Stimulated activated CD4-positive, alpha-beta T cell treated with anti-CD3 and anti-CD28 coated beads, TNF-alpha, amount 100 ng/mL, for 48 hours (primary cell): ENCODE data around the gene BANK1.

Experiments used
- DNase-seq, 3 donors: peaks; one replicate each; pipeline ENCODE4 v3.0.0-alpha.2; 2020; ENCODE audit warnings: low read depth in 3 of 3

BANK1 gene

GRCh38 chr4:101956068-101956825 lies 165.7 kb downstream of the BANK1 start:
- no peak for DNase-seq

GRCh38 chr4:101958547-101958946 lies 168.0 kb downstream of the BANK1 start:
- no peak for DNase-seq

DNA sequence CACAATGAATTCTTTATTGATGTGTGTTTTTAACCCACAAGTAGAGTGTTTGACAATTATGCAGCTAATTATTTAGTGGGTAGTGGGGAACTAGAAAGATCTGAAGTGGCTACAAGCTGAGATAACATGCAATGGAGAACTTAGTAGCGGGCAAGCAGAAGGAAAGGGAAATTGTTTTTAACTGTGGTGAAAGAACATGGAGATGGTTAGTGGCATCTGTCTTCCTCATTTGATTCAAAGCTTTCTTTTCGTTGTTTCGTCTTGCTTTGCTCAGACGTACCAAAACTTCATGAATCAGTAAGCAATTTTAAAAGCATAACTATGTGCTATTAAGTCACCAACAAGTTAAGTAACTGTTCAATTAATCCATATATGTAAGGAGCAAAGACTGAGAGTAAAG lies 169.9 kb downstream of the BANK1 start:
- DNase-seq = no peak

GRCh38 chr4:101961144-101961543 lies 170.6 kb downstream of the BANK1 start:
- DNase-seq = no peak

DNA sequence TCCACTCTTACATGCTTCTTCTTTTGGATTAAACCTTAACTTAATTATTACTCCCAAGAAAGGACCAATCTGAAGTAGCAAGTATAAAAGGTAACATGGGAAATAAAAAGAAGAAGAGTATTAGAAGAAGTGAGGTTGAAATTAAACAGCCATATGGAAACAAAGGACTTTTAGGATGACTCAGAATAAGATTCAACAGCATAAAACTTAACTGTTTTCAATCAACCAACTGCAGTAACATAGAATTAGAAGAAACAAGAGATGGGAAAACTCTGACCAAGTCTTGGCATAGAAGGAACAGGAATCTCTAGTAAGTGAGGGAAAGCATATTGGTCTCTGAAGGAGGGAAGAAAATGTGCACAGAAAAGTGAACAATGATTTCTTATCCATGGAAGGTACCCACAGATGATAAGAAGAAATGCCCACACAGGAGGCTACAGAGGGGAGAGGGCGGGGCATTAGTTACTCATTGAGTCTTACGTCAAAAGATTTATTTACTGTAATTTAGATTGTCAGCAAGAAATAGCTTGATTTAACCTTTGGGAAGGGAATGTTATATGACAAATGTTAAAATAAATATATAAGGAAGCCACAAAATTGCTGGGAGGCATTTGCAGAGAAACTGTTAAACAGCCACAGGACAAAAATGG lies 177.3 kb downstream of the BANK1 start:
- no peak for DNase-seq

DNA sequence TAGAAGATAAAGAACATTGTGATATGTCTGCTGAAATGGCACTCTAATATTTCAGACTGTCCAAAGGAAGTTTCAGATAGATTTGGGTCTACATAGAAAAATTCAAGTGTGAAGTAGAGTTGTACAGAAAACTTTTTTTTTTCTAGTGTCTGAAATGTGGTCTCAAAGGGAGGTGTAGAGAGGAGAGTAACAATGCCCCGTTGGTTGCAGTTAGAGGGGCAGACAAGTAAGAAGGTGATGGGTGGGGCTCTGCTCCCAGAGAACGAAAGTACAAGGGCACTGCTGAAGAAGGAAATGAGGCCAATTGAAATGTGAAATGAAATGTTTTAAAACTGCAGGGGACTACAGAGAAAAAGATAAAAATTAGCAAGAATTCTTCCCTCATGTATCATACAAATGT lies 177.8 kb downstream of the BANK1 start:
- no peak for DNase-seq

GRCh38 chr4:101969965-101970364 lies 179.4 kb downstream of the BANK1 start:
- no peak for DNase-seq

- no peak for DNase-seq
These were observed 180.1 kb downstream of the BANK1 start for GRCh38 chr4:101970547-101971155.

DNA sequence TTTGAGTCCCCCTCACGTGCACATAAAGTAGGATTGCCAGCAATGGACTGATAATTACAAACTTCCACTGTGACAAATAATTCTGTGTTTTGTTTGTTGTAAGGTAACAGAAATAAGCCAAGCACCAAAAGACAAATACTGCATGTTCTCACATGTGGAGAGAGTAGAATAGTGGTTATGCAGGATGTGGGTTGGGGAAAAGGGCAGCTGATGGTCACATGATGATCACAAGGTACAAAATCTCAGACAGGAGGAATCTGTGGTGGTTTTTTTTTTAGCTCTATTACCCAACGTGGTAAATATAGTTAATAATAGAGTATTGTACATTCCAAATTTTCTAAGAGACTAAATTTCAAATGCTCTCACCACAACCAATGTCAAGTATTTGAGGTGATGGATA lies 182.3 kb downstream of the BANK1 start:
- DNase-seq = no peak

GRCh38 chr4:101973361-101973760 lies 182.8 kb downstream of the BANK1 start:
- DNase-seq = no peak

DNA sequence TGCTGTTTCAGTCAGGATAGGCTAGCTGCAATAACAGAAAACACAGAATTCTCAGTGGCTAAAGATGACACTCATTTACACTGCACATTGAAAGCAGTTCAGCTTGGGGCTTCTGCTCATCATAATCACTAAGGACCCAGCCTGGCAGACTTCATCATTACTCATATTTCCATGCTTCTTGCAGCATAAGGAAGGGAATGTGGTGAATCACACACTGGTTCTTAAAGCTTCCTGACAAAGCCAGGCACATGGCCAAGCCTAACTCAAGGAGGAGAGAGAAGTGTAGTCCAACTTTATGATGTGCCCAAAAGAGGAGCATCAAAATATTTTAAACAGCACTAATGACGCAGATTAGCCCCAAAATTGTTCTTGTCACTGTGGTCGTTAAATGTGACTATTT lies 186.5 kb downstream of the BANK1 start:
- DNase-seq = no peak

- DNase-seq = no peak
These were observed 191.2 kb downstream of the BANK1 start for GRCh38 chr4:101981756-101982155.

DNA sequence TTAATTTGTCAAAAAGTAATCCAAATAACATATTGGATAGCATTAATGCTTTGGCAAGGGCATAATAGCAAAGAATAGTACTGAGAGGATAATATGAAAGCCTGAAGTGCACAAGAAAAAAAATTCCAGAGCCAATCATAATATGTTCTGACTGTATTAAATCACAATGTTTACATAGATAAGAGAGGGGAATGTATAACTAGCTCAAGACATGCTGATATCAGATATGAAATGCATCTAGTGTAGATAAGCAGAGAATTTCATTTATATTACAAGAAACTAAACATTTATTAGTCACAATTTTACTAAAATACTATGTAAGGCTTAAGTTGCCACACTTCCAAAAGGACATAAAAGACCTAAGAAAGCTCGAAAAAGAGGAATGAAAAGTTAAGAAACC lies 193.3 kb downstream of the BANK1 start:
- DNase-seq = no peak

DNA sequence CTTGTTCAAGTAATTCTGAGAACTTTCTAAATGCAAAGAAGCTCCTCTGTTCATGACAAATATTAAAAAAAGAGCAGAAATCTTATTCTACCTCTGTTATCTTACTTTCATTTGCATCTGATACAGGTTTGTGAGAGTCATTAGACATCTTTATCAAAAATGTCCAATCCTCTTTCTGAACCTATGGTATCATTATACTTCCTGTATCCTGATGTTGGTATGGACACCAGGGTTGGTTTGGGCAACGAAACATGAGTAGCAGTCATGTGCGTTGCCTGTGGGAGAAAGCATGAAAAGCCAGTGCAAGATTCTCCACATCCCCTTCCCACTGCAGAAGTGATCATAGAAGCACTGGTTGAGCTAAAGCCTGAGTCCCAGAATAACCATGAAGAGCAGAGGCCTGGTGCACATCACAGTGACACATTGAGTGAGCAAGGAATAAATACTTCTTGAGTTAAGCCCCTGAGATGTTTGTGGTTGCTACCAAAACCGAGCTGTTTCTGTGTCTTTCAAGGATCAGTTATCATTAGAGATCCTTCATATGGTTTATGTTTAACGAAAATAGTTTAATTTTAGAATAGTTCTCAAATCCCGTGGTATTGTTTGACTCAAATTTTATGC lies 197.2 kb downstream of the BANK1 start:
- no peak for DNase-seq

DNA sequence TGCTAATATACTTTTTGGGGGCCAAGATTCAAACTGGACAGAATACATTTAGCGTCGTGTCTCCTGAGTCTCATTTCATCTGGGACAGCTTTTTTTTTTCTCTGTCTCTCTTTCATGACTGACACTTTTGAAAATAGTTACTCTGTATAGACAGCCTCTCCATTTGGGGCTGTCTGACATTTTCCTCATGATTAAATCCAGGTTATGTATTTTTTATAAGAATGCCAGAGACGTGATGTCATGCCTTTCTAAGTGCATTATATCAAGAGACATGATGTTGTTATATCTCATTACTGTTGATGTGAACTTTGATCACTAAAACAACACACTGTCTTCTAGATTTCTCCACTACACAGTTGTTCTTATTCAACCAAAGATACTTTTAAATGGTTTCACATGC lies 199.0 kb downstream of the BANK1 start:
- DNase-seq = no peak

DNA sequence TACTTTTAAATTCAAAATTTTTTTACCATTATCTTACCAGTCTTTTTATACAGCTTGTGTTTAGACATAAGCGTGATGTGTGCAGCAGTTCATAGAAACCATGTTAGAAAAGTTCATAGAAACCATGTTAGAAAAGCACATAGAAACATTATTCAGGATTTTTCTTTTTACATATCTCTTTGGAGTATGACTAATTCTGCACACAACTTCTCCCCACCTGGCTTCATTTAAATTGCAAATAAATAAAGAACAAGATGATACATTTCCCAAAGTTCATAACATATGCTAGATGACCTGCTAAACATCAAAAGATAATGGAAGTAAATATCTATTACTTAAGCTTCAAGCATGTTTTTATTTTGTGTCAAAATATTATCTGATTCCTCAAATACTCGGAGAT lies 201.9 kb downstream of the BANK1 start:
- DNase-seq = no peak

- no peak for DNase-seq
These were observed 202.7 kb downstream of the BANK1 start for GRCh38 chr4:101993002-101993841.

GRCh38 chr4:101993842-101994775 lies 203.6 kb downstream of the BANK1 start:
- DNase-seq = no peak

GRCh38 chr4:102007959-102008425 lies 217.5 kb downstream of the BANK1 start:
- peak in 1 of 3 donors; percentile 2 for DNase-seq

DNA sequence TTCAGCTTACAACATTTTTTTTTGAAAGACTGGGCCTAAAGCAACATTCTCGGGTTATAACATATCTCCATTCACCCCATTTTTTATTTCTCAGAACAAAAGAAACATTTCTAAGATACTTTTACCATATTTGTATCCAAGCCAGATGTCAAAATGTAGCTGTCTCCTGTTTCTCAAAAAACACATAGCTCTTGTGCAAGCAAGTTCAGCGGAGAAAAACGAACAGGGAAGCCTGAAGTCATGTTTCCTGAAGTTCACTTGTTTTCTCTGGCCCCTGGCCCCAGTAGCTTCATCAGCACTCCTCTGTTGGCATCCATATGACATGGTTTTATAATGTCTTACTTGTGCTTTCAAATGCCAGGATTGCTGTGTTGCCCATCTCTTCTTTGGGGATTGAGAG lies 218.2 kb downstream of the BANK1 start:
- no peak for DNase-seq

GRCh38 chr4:102022343-102022742 lies 231.8 kb downstream of the BANK1 start:
- DNase-seq = no peak
